Dedifferentiated amniotic fluid mesenchymal stem cell (primary cell): ENCODE measurements around the gene OBSL1.

ENCODE experiments used
- DNase-seq: peaks from one replicate; pipeline ENCODE4 v3.0.0-alpha.2; 2016; ENCODE audit errors: extremely low spot score

Gene OBSL1

DNA sequence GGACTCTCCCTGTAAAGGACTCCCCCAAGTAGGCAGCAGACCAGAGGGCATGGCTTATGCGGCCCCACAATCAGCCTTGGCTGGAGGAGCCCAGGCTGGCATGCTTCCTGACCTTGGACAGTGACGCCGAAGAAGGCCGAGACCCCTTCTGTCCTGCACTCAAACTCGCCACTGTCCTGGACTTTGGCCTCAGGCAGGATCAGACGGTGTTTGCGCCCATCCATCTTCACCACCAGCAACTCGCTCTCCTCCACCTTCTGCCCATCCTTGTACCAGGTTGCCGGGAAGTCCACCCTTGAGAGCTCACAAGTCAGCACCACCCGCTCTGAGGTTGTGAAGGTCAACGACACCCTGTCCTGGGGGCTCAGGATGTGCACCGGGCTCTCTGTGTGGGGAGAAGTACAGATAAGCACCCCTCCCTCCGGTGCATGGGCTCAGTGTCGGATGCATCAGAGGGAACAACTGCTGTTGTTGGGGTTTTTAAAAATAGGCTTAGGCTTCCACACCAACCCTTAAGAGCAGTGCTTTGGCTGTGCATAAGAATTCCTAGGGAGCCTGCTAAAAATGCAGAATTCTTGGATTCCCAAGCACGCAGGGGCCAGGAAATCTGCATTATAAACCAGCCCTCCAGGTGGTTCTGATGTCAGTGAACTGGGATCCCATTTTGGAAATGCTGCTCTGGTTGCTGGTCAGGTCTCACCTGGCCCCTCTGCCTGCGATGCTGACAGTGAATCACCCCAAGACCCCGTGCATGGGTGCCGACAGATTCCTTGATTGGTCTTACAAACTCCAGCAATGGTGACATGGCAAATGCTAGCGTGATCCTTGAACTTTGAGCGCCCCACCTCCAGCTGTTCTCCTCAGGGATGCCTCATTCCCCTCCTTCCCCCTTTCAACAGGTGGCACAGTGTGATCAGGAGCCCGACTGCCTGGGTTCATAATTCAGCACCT is 5.9 kb downstream of the OBSL1 start:
- DNase-seq, result no peak

GRCh38 chr2:219563271-219563928 is 7.9 kb downstream of the OBSL1 start:
- DNase-seq, result no peak

- no peak for DNase-seq
Observed at GRCh38 chr2:219562049-219563020, 9.0 kb downstream of the OBSL1 start.

- DNase-seq, result no peak
Observed at GRCh38 chr2:219561179-219562048, 9.9 kb downstream of the OBSL1 start.

DNA sequence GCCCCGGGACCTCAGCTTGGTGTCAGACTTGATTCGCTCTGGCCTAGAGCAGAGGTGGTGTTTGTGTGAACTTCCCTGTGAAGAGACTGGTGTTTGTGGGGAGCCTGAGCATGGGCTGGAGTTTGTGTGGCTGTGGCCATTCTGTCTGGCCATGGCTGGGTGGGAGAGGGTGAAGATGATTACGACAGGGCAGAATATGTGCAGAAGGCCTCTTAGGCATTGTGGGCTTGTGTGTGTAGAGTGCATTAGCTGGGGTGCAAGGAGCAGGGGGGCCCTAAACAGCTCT is 10.5 kb downstream of the OBSL1 start:
- no peak for DNase-seq

GRCh38 chr2:219560037-219560892 is 11.1 kb downstream of the OBSL1 start:
- DNase-seq, result no peak

GRCh38 chr2:219559156-219559915 is 12.0 kb downstream of the OBSL1 start:
- no peak for DNase-seq

DNA sequence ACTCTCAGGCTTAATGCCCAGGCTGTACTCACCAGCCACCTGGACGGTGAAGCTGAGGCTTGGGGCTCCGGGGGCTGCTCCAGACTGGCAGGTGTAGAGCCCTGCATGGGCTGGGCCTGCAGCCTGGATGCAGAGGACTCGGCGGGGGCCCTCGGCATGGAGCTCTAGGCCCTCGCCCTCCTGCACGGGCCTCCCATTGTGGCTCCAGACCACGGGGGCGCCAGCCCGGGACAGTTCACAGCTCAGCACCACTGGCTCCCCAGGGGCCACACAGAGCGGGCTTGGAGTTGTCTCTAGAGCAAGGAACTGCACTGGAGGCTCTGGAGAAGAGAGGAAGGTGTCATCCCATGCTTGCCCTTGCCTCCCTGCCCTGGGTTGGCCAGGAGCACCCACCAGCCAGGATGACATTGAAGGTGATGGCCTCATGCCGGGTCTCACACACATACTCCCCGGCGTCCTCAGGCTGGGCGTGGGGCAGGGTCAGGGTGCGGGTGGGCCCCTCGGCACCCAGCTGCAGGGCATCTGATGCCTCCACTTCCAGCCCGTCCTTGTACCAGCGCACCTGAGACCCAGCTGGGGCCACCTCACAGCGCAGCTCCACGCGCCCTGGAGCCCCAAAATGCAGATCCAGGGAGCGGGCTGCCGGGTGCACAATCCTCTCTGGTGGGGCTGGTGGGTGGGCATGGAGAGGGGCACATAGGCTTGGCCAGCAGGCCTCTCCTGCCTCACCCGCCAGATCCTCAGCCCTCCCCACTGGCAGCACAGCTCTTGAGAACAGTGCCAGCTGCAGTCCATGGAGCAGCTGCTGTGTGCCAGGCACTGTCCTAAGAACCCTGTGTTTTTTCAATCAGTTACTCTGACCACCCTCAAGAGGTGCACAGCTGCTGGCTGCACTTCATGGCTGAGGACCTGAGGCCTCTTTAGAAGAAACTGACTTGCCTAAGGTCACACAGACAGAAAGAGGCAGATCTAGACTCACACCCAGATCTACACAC is 13.3 kb downstream of the OBSL1 start:
- DNase-seq, result no peak

GRCh38 chr2:219557320-219557719 is 14.0 kb downstream of the OBSL1 start:
- no peak for DNase-seq

DNA sequence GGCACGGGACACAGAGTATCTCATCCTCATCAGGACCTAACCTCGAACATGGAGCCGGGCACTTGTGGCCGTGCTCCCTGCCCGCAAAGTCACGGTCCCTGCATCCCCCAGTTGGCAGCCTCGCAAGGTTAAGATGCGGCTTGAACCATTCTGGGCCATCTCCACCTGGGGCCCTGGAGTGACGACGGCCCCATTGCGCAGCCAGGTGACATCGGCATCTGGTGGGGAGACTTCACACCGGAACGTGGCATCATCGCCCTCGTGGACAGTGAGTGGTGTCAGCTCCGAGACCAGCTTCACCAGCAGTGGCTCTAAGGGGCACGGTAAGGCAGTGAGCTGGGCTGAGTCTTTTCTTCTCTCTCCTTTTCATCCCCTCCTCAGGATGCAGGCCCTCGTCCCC is 14.9 kb downstream of the OBSL1 start:
- no peak for DNase-seq

- DNase-seq, result no peak
Observed at GRCh38 chr2:219555956-219556355, 15.4 kb downstream of the OBSL1 start.

GRCh38 chr2:219554350-219554749 is 17.0 kb downstream of the OBSL1 start:
- DNase-seq, result no peak

GRCh38 chr2:219553463-219553963 is 17.8 kb downstream of the OBSL1 start:
- no peak for DNase-seq

- DNase-seq, result no peak
Observed at GRCh38 chr2:219553168-219553417, 18.2 kb downstream of the OBSL1 start.

GRCh38 chr2:219552382-219553167 is 18.8 kb downstream of the OBSL1 start:
- peak; percentile 45 for DNase-seq

GRCh38 chr2:219551441-219552381 is 19.6 kb downstream of the OBSL1 start:
- DNase-seq, result no peak
